Measurements from ENCODE around the gene PDGFA. TPM values are rescaled to one million over a fixed set of nuclear protein-coding genes. Genes with fewer than 3 reads are reported as not detected.

The PDGFA gene
- total and polyA plus RNA-seq, 12 donors, result 2.9 to 28.6 (median 13.6) TPM

DNA sequence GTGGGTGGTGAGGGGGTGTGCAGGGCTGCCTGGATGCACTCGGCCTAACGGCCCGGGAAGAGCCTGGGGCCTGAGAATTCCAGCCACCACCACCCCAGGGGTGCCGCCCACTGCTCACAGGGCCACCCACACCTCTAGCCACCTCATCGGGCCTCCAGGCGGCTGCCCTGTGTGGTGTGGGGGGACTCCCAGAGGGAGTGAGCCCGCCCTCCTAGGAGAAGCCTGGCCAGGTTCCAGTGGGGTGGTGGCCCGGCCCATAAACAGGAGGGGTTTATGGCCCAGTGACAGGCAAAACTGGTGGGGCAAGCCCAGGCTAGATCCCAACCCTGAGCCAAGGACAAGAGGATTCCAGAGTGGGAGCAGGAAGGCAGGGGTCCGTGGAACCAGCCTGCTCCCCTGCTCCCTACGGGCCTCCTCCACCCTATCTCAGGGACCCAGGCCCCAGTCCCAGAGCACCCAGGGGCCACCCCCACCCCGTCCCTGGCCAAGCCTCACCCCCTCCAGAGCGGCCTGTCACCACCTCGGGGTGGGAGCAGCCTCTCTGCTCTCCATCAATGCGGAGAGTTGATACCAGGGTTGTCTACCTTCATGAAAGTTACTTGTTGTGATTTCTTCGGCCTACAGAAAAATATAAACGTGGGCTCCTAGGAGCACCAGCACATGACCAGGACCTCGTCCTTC is 20.2 kb upstream of the PDGFA start:
- Histone ChIP-seq H3K4me3 (no peak overlapping the region), H3K36me3 (replicated peaks in 1 of 2) (no peaks in the 10 kb centered on the region), H3K27ac (no peak overlapping the region), H3K27me3 (no peaks in the 10 kb centered on the region), H3K9me3 (replicated peaks in 1 of 3) (no peaks in the 10 kb centered on the region), H3K4me1 (replicated peaks in 1 of 2) (peaks cover 10 to 13% of the 10 kb centered on the region in 2 donors)
- TF ChIP-seq POLR2A (IDR thresholded peaks at IDR 0.05), result no peak
- TF ChIP-seq, protein P1, sequence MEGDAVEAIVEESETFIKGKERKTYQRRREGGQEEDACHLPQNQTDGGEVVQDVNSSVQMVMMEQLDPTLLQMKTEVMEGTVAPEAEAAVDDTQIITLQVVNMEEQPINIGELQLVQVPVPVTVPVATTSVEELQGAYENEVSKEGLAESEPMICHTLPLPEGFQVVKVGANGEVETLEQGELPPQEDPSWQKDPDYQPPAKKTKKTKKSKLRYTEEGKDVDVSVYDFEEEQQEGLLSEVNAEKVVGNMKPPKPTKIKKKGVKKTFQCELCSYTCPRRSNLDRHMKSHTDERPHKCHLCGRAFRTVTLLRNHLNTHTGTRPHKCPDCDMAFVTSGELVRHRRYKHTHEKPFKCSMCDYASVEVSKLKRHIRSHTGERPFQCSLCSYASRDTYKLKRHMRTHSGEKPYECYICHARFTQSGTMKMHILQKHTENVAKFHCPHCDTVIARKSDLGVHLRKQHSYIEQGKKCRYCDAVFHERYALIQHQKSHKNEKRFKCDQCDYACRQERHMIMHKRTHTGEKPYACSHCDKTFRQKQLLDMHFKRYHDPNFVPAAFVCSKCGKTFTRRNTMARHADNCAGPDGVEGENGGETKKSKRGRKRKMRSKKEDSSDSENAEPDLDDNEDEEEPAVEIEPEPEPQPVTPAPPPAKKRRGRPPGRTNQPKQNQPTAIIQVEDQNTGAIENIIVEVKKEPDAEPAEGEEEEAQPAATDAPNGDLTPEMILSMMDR (IDR thresholded peaks at IDR 0.05), result no peak
- whole genome bisulfite sequencing, 4 donors, result 84 to 97% (median 91%) methylated on average over 7 to 17 of the region's 17 CpGs
- intact Hi-C loops (cut with DNase I), result no loop called here
- no peak for DNase-seq

DNA sequence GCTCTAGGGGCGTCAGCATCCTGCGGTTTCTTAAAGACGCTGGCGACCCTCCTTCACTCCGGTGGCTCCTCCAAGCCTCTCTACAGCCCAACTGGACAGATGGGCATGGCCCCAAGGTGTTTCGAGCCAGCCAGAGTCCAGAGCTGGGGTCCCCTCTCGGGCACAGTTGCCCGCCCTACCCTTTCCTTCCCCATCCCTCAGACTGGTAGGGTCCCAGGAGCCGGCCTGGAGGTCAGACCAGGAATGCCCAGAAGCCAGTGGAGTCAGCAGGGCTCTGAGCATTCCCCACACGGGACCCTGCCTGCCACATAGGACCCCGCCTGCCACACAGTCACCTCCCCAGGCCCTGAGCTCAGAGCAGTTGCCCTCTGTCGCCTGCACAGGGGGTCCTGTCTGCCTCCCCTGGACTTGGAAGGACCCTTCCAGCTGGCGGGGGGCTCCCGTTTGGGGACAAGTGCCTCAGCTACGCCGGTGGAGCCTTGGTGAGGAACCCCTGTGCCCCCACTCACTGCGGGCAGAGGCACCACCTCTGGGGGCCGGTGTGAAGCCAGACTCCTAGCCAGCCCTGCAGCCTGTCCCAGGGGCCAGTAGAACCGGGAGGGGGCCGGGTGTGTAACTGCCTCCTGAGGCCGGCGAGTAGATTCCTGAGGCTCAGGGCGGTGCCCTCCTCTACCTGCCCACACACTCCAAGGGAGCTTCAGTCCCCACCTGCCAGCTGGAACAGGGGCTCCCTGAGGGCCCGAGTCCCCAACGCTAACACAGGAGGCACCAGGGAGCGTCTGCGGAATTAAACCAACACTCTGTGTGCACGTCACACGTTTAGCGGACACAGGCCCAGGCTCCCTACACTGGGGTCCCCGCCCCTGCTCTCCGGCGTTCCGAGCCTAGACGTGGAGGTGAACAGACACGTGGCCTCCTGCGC is 19.4 kb upstream of the PDGFA start:
- 87 to 95% (median 89%) methylated on average over 19 to 37 of the region's 37 CpGs for WGBS, 4 donors
- peaks cover 10 to 13% of the 10 kb centered on the region in 2 donors for H3K4me1 ChIP-seq (replicated peaks in 1 of 2)
- H3K4me3 ChIP-seq, result no peak overlapping the region
- H3K27me3 ChIP-seq, result no peaks in the 10 kb centered on the region
- H3K36me3 ChIP-seq (replicated peaks in 1 of 2), result no peaks in the 10 kb centered on the region
- peak overlapping the region in 2 of 5 donors; percentile 35 to 36 for H3K27ac ChIP-seq
- H3K9me3 ChIP-seq (replicated peaks in 1 of 3), result no peaks in the 10 kb centered on the region
- intact Hi-C loops (cut with DNase I), result no loop called here
- TF ChIP-seq, protein P1 (IDR thresholded peaks at IDR 0.05), result no peak
- TF ChIP-seq POLR2A (IDR thresholded peaks at IDR 0.05), result no peak
- DNase-seq, result no peak

DNA sequence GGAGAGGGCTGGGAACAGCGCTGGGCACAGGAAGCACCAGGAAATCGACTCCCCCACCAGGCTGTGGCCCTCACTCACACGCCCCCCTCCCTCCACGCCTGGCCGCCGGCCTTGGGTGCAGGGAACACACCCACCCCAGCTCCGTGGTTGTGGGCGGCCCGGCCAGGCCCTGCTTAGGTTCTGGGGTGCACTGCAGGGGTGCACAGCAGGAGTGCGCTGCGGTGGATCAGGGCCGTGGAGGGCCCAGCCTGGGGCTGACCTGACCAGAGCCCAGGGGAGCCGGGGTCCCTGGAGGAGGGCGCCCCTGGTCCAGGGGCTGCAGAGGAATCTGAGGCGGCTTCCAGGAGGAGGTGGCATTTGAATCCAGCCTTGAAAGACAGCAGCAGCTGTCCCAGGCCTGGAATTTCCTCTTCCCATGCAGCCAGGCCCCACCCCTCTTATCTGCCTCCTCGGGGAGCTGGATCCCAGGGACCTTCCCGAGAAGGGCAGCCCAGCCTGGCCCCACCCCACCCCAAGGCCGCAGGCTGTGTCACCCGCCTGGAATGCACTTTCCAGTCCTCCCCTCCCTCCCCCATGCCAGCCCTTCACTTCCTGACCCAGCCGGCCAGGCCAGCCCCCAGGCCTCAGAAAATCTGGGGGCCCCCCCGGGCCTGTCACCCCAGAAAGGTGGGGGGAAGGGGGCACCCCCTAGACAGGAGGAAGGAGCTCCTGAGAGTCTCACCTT is 18.4 kb upstream of the PDGFA start:
- 15 to 34% (median 30%) methylated on average over 15 to 21 of the region's 21 CpGs; no CpG with 5 or more reads in 1 of the 4 donors for WGBS, 4 donors
- peak; percentile 86 to 96 (median 93) for DNase-seq

More for the DNA sequence above, 18.4 kb upstream of the PDGFA start:
- Histone ChIP-seq H3K27me3 (no peaks in the 10 kb centered on the region), H3K36me3 (replicated peaks in 1 of 2) (no peaks in the 10 kb centered on the region), H3K4me3 (no peak overlapping the region), H3K4me1 (replicated peaks in 1 of 2) (peaks cover 6 to 13% of the 10 kb centered on the region in 2 donors), H3K9me3 (replicated peaks in 1 of 3) (no peaks in the 10 kb centered on the region), H3K27ac (peak overlapping the region in 2 of 5 donors; percentile 35 to 36)
- intact Hi-C loops (cut with DNase I), result no loop called here
- TF ChIP-seq, protein P1 (IDR thresholded peaks at IDR 0.05), result no peak
- no peak for TF ChIP-seq POLR2A (IDR thresholded peaks at IDR 0.05)
